ENCODE data around the gene TRAFD1.

DNA sequence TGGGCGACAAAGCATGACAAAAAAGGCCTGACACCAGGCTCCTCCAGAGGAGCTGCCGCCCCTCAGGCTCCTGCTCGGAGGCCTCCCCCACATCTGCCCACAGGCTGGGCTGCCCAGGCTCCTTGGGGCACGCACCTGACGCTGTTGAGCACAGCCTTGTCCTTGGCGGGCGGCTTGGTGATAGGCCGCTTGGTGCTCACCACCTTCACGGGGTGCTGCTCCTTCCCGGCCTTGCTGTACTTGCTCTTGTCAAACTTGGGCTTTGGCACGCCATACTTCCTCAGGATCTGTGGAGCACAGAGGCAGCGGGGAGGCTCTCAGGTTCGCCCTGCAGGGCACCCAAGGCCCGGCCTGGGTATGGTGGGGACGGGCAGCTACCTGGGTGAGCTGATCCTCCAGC, 53.4 kb downstream of the TRAFD1 start:
- no peak for TF ChIP-seq EZH2 (IDR thresholded peaks at IDR 0.05)
- no peak for TF ChIP-seq POLR2AphosphoS5 (IDR thresholded peaks at IDR 0.05; ENCODE audit: borderline replicate concordance, low read depth, low read length)
- TF ChIP-seq FOXP2 (optimal IDR thresholded peaks at IDR 0.05; ENCODE audit: control extremely low read depth, extremely low read length, insufficient read depth): no peak
